WI38 (cell line): ENCODE data around the gene TSPAN32.
"Not testable (repeated sequence)": the region's sequence is repeated elsewhere in the genome, so short reads cannot be mapped to it uniquely, and the experiment has no call there.

Experiments used
- H3K4me3 ChIP-seq: 2 replicates; pipeline ENCODE4 v1.5.1; 2011; ENCODE audit warnings: low read depth, mild to moderate bottlenecking, control low read depth, low read length
- CTCF ChIP-seq: IDR thresholded peaks from 2 replicates; pipeline ENCODE4 v1.5.1; 2012; ENCODE audit warnings: low read depth, mild to moderate bottlenecking, control low read depth, low read length

The TSPAN32 gene

GRCh38 chr11:2280208-2280607 lies 21.6 kb upstream of the TSPAN32 start:
- H3K4me3 ChIP-seq, result no peak overlapping the region
- TF ChIP-seq CTCF, result no peak

GRCh38 chr11:2286350-2286749 lies 15.5 kb upstream of the TSPAN32 start:
- not testable (repeated sequence) for H3K4me3 ChIP-seq

GRCh38 chr11:2287091-2287490 lies 14.7 kb upstream of the TSPAN32 start:
- no peak for TF ChIP-seq CTCF
- no peak overlapping the region for H3K4me3 ChIP-seq

- H3K4me3 ChIP-seq, result no peak overlapping the region
- no peak for TF ChIP-seq CTCF
Observed at GRCh38 chr11:2289350-2289749, 12.5 kb upstream of the TSPAN32 start.

- no peak overlapping the region for H3K4me3 ChIP-seq
- no peak for TF ChIP-seq CTCF
Observed at GRCh38 chr11:2289859-2290258, 12.0 kb upstream of the TSPAN32 start.

GRCh38 chr11:2290351-2290841 lies 11.4 kb upstream of the TSPAN32 start:
- no peak for TF ChIP-seq CTCF
- no peak overlapping the region for H3K4me3 ChIP-seq

- no peak overlapping the region for H3K4me3 ChIP-seq
- TF ChIP-seq CTCF, result no peak
Observed at GRCh38 chr11:2293531-2293971, 8.3 kb upstream of the TSPAN32 start.
